Hindlimb muscle (tissue), 1 donor: Measurements from ENCODE around the gene SLC19A2. TPM values are rescaled to one million over a fixed set of nuclear protein-coding genes. Genes with fewer than 3 reads are reported as not detected.
"Not testable (repeated sequence)": the region's sequence is repeated elsewhere in the genome, so short reads cannot be mapped to it uniquely, and the experiment has no call there.

Experiments used
- DNase-seq: peaks from one replicate; pipeline ENCODE4 v3.0.0-alpha.2; 2013
- polyA plus RNA-seq: library from polyadenylated mRNA; unstranded; fragments of 120-200 nt; gene quantifications from one replicate; pipeline ENCODE4 v1.2.1, GENCODE V29; 2013; ENCODE audit not compliant: insufficient read length

Gene SLC19A2
- polyA plus RNA-seq, 1 donor, result 6.4 TPM

- DNase-seq, result no peak
Observed at GRCh38 chr1:169509354-169509753, 23.6 kb upstream of the SLC19A2 start.

GRCh38 chr1:169508432-169509338 lies 22.9 kb upstream of the SLC19A2 start:
- no peak for DNase-seq

GRCh38 chr1:169507413-169507812 lies 21.7 kb upstream of the SLC19A2 start:
- DNase-seq, result no peak

DNA sequence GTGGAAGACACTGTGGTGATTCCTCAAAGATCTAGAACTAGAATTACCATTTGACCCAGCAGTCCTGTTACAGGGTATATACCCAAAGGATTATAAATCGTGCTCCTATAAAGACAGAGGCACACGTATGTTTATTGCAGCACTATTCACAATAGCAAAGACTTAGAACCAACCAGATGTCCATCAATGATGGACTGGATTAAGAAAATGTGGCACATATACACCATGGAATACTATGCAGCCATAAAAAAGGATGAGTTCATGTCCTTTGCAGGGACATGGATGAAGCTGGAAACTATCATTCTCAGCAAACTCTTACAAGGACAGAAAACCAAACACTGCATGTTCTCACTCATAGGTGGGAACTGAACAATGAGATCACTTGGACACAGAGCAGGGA lies 17.9 kb upstream of the SLC19A2 start:
- not testable (repeated sequence) for DNase-seq

GRCh38 chr1:169499807-169500206 lies 14.1 kb upstream of the SLC19A2 start:
- DNase-seq, result no peak

- DNase-seq, result no peak
Observed at GRCh38 chr1:169497317-169497716, 11.6 kb upstream of the SLC19A2 start.

- DNase-seq, result no peak
Observed at GRCh38 chr1:169495916-169496315, 10.2 kb upstream of the SLC19A2 start.

- DNase-seq, result no peak
Observed at GRCh38 chr1:169495046-169495775, 9.5 kb upstream of the SLC19A2 start.

GRCh38 chr1:169494343-169494742 lies 8.6 kb upstream of the SLC19A2 start:
- no peak for DNase-seq

- DNase-seq, result no peak
Observed at GRCh38 chr1:169493251-169493650, 7.5 kb upstream of the SLC19A2 start.

DNA sequence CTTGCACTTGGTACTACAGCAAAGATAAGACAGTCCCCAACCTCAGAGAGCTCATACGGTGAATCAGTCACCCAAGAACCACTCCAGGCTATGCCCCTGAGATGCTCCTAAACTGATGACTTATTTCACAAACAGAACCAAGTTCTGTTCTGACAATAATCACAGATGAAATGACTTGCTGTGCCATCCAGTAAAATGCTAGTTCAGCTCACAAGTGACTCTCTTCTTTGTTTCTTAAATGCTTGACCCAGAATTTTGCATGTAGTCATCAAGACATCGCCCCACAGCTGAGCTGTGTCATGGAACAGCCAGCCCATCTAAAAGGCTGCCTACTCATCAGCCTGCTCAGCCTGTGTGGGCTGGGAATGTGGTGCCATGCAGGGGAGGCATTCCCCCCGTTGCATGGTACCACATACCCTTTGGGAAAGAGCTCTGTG lies 6.1 kb upstream of the SLC19A2 start:
- no peak for DNase-seq

DNA sequence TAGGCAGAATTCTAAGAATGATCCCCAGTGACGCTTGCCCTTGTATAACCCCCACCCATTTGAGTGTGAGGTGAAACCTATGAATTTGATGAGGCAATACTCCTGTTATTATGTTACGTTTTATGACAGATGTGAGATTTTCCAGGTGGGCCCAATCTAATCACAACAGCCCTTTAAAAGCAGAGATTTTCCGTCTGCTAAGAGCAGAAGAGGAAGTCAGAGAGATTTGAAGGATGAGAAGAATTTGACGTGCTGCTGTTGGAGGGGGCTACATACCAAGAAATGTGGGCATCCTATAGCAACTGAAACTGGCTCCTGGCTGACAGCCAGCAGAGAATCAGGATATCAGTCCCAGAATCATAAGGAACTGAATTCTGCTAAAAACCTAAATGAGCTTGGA lies 2.4 kb upstream of the SLC19A2 start:
- DNase-seq, result no peak

GRCh38 chr1:169487561-169487960 lies 1.8 kb upstream of the SLC19A2 start:
- no peak for DNase-seq

GRCh38 chr1:169487133-169487532 lies 1.4 kb upstream of the SLC19A2 start:
- DNase-seq, result no peak

GRCh38 chr1:169486281-169487051 lies 722 bp upstream of the SLC19A2 start:
- DNase-seq, result peak; percentile 63

GRCh38 chr1:169484683-169485430 lies 887 bp downstream of the SLC19A2 start:
- DNase-seq, result peak; percentile 53

GRCh38 chr1:169484101-169484500 lies 1.6 kb downstream of the SLC19A2 start:
- DNase-seq, result no peak

DNA sequence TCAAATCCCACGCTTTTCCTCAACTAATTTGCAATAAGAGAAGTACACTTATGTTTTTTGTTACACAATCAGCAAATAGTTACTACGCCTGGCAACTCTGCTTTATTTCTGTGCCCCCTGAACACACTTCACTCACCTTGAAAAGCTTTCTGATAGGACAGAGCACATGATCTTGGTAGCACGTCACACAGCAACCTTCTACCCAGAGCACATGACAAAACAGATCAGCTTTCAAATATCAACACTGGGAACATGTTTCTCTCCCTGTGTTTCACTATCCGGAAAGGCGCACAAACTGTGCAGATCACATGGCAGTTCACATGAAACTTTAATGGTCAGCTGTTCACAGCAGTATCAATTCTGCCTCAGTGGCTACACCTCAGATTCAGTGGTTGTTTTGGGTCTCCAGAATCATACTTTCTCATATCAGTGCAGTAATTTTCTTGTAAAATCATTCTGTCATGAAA lies 2.2 kb downstream of the SLC19A2 start:
- no peak for DNase-seq

DNA sequence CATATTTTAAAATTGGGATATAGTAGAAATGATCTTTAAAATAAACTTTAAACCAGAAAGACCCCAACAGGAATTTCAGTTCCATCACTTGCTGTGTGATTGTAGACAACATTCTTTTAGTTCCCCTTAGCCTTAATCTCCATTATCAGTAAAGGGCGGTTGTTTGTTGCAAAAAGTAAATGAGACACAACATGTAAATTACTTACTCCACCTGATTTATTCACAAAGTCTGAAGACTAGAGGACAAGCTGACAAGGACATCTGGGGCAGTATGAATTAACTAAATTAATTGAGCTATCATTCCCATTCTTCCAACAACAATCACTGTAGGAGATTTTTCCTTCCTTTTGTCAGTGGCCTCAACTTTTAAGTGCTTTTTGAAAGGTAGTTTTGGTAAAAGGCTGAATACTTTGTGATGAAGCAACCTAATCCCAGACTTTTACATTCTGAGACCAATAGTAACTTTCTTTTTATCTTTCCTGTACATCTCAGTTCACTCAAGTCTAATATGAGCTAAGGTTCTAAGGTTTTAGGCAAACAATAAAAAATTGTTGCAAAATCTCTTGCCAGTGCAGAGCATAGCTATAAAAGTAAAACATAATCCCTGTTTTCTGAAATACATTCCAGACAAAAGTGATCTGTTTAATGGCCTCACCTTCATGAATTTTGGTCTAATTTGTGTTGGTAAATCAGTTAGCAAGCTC lies 6.2 kb downstream of the SLC19A2 start:
- DNase-seq, result no peak

DNA sequence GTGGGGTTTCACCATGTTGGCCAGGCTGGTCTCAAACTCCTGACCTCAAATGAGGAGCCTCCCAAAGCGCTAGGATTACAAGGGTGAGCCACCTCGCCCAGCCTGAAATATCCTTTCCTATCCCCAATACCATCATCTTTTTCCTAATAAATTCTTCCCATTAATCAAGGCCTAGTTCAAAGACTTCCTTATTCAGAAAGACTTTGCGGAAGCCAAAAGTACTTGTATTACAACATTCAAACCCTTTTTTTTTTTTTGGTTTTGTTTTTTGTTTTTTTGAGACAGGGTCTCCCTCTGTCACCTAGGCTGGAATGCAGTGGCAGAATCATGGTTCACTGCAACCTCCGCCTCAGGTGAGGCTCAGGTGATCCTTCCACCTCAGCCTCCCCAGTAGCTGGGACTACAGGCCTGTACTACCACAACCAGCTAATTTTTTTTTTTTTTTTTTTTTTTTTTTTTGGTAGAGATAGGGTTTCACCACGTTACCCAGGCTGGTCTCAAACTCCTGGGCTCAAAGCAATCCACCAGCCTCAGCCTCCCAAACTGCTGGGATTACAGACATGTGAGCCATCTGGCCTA lies 7.6 kb downstream of the SLC19A2 start:
- no peak for DNase-seq

GRCh38 chr1:169475806-169476387 lies 9.8 kb downstream of the SLC19A2 start:
- DNase-seq, result no peak
